Neural cell (in vitro differentiated cells): ENCODE measurements around the gene DSCAML1. TPM values are rescaled to one million over a fixed set of nuclear protein-coding genes. Genes with fewer than 3 reads are reported as not detected.

Experiments used
- H2AFZ ChIP-seq: fragments of 200-600, 300-800 bp; sonication (generic), shearing (Covaris generic); 2 replicates; pipeline ENCODE4 v1.6.0; 2014; ENCODE audit warnings: low read depth, mild to moderate bottlenecking, antibody characterized with exemption, low read length, moderate library complexity
- H3F3A ChIP-seq: fragments of 200-600 bp; shearing (Covaris generic); 2 replicates; pipeline ENCODE4 v1.6.1; 2016; ENCODE audit warnings: mild to moderate bottlenecking, moderate library complexity, mixed read lengths, antibody characterized with exemption, low read length; ENCODE audit not compliant: insufficient read depth, poor library complexity, severe bottlenecking
- H3K27ac ChIP-seq: fragments of 200-600, 300-800 bp; sonication (generic), shearing (Covaris generic); 2 replicates; pipeline ENCODE4 v1.5.1; 2014; ENCODE audit warnings: mild to moderate bottlenecking, low read length, moderate library complexity
- H3K27me3 ChIP-seq: fragments of 300-800, 200-600 bp; sonication (generic), shearing (Covaris generic); 2 replicates; pipeline ENCODE4 v1.6.0; 2014; ENCODE audit warnings: mild to moderate bottlenecking, low read depth, low read length, moderate library complexity; ENCODE audit not compliant: insufficient read depth
- H3K36me3 ChIP-seq: fragments of 300-800, 200-600 bp; sonication (generic), shearing (Covaris generic); 2 replicates; pipeline ENCODE4 v1.5.1; 2014; ENCODE audit warnings: mild to moderate bottlenecking, antibody characterized with exemption, low read length, moderate library complexity; ENCODE audit not compliant: insufficient read depth
- H3K4me2 ChIP-seq: fragments of 300-800, 200-600 bp; sonication (generic), shearing (Covaris generic); 2 replicates; pipeline ENCODE4 v1.6.0; 2014; ENCODE audit warnings: mild to moderate bottlenecking, low read length
- H3K4me3 ChIP-seq: fragments of 300-800, 200-600 bp; sonication (generic), shearing (Covaris generic); 2 replicates; pipeline ENCODE4 v1.5.1; 2014; ENCODE audit warnings: mild to moderate bottlenecking, low read length, moderate library complexity
- H3K79me2 ChIP-seq: fragments of 200-600 bp; shearing (Covaris generic); replicated peaks from 2 replicates; pipeline ENCODE4 v1.6.0; 2014; ENCODE audit warnings: mild to moderate bottlenecking, low read length, moderate library complexity; ENCODE audit not compliant: insufficient read depth
- H3K9ac ChIP-seq: fragments of 300-800, 200-600 bp; sonication (generic), shearing (Covaris generic); 2 replicates; pipeline ENCODE4 v1.6.1; 2016; ENCODE audit warnings: mild to moderate bottlenecking, low read length, mixed read lengths
- H3K9me2 ChIP-seq: fragments of 200-600 bp; shearing (Covaris generic); 2 replicates; pipeline ENCODE4 v1.6.1; 2016; ENCODE audit warnings: mild to moderate bottlenecking, low read length, mixed read lengths; ENCODE audit not compliant: insufficient read depth
- H3K9me3 ChIP-seq: fragments of 200-600, 300-800 bp; sonication (generic), shearing (Covaris generic); 2 replicates; pipeline ENCODE4 v1.6.1; 2016; ENCODE audit warnings: mild to moderate bottlenecking, mixed run types, low read length, moderate library complexity, mixed read lengths
- H4K20me1 ChIP-seq: fragments of 200-600 bp; shearing (Covaris generic); 2 replicates; pipeline ENCODE4 v1.6.1; 2016; ENCODE audit warnings: mild to moderate bottlenecking, mixed run types; ENCODE audit not compliant: insufficient read depth
- CTCF ChIP-seq: fragments of 450-650 bp; IDR thresholded peaks from 2 replicates; pipeline ENCODE4 v1.5.1; 2014; ENCODE audit warnings: antibody characterized with exemption, mild to moderate bottlenecking, moderate library complexity; ENCODE audit not compliant: poor library complexity, severe bottlenecking
- EP300 ChIP-seq: fragments of 450-650 bp; conservative IDR thresholded peaks from 2 replicates; pipeline ENCODE4 v1.6.1; 2014; ENCODE audit warnings: antibody characterized with exemption, mild to moderate bottlenecking, moderate library complexity; ENCODE audit not compliant: poor library complexity, severe bottlenecking
- EZH2 ChIP-seq: fragments of 200-600, 300-800 bp; shearing (Covaris generic), sonication (generic); IDR thresholded peaks from 2 replicates; pipeline ENCODE4 v1.6.1; 2014; ENCODE audit warnings: antibody characterized with exemption, low read length, borderline replicate concordance, mild to moderate bottlenecking; ENCODE audit not compliant: insufficient read depth, poor library complexity, severe bottlenecking
- MXI1 ChIP-seq: fragments of 450-650 bp; conservative IDR thresholded peaks from 2 replicates; pipeline ENCODE4 v1.6.1; 2014; ENCODE audit warnings: antibody characterized with exemption, mild to moderate bottlenecking; ENCODE audit not compliant: poor library complexity, severe bottlenecking
- POLR2AphosphoS5 ChIP-seq: IDR thresholded peaks from 2 replicates; pipeline ENCODE4 v1.6.1; 2012
- RAD21 ChIP-seq: fragments of 450-650 bp; conservative IDR thresholded peaks from 2 replicates; pipeline ENCODE4 v1.6.1; 2014; ENCODE audit warnings: antibody characterized with exemption, mild to moderate bottlenecking, moderate library complexity
- REST ChIP-seq: IDR thresholded peaks from 2 replicates; pipeline ENCODE4 v1.6.1; 2012; ENCODE audit warnings: borderline replicate concordance
- SMC3 ChIP-seq: fragments of 450-650 bp; conservative IDR thresholded peaks from 2 replicates; pipeline ENCODE4 v1.6.1; 2014; ENCODE audit warnings: antibody characterized with exemption, mild to moderate bottlenecking, moderate library complexity; ENCODE audit not compliant: poor library complexity
- TAF1 ChIP-seq: IDR thresholded peaks from 2 replicates; pipeline ENCODE4 v1.6.1; 2012; ENCODE audit warnings: low read depth
- polyA plus RNA-seq: library from polyadenylated mRNA; depleted of rRNA; stranded (reverse); fragments of >200 nt; gene quantifications from 2 replicates; pipeline ENCODE4 v1.2.3, GENCODE V29; 2014

The DSCAML1 gene
- polyA plus RNA-seq, 1 donor from 2014 or later = 1.3 TPM

- no peak overlapping the region for H2AFZ ChIP-seq
- no peak overlapping the region for H3K9ac ChIP-seq
- H3K36me3 ChIP-seq = no peaks in the 10 kb centered on the region
- H3K4me3 ChIP-seq = no peak overlapping the region
- no peaks in the 10 kb centered on the region for H4K20me1 ChIP-seq
- peaks cover 45% of the 10 kb centered on the region for H3K27me3 ChIP-seq
- no peaks in the 10 kb centered on the region for H3K79me2 ChIP-seq
- H3K4me2 ChIP-seq = no peak overlapping the region
- H3K9me2 ChIP-seq = no peaks in the 10 kb centered on the region
- no peak overlapping the region for H3K27ac ChIP-seq
- H3F3A ChIP-seq = no peaks in the 10 kb centered on the region
- TF ChIP-seq POLR2AphosphoS5 = no peak
- TF ChIP-seq RAD21 = no peak
- no peak for TF ChIP-seq EP300
- TF ChIP-seq EZH2 = no peak
- TF ChIP-seq TAF1 = no peak
- TF ChIP-seq CTCF = no peak
- no peak for TF ChIP-seq SMC3
- TF ChIP-seq MXI1 = no peak
- no peak for TF ChIP-seq REST
- no peaks in the 10 kb centered on the region for H3K9me3 ChIP-seq
Observed at GRCh38 chr11:117792992-117793391, 4.0 kb downstream of the DSCAML1 start.

- Histone ChIP-seq H4K20me1 (no peaks in the 10 kb centered on the region), H3K36me3 (no peaks in the 10 kb centered on the region), H2AFZ (no peak overlapping the region), H3K4me3 (no peak overlapping the region), H3K9ac (no peak overlapping the region), H3K4me2 (no peak overlapping the region), H3K27me3 (peaks cover 38% of the 10 kb centered on the region), H3K27ac (no peak overlapping the region), H3F3A (no peaks in the 10 kb centered on the region), H3K9me3 (no peaks in the 10 kb centered on the region), H3K79me2 (no peaks in the 10 kb centered on the region), H3K9me2 (no peaks in the 10 kb centered on the region)
- TF ChIP-seq EP300 (no peak), SMC3 (no peak), REST (no peak), TAF1 (no peak), CTCF (no peak), RAD21 (no peak), MXI1 (no peak), POLR2AphosphoS5 (no peak), EZH2 (no peak)
Observed at GRCh38 chr11:117792241-117792640, 4.8 kb downstream of the DSCAML1 start.
